ENCODE results near the gene PI4KA.
"Not testable (repeated sequence)": the region's sequence is repeated elsewhere in the genome, so short reads cannot be mapped to it uniquely, and the experiment has no call there.

PI4KA gene

DNA sequence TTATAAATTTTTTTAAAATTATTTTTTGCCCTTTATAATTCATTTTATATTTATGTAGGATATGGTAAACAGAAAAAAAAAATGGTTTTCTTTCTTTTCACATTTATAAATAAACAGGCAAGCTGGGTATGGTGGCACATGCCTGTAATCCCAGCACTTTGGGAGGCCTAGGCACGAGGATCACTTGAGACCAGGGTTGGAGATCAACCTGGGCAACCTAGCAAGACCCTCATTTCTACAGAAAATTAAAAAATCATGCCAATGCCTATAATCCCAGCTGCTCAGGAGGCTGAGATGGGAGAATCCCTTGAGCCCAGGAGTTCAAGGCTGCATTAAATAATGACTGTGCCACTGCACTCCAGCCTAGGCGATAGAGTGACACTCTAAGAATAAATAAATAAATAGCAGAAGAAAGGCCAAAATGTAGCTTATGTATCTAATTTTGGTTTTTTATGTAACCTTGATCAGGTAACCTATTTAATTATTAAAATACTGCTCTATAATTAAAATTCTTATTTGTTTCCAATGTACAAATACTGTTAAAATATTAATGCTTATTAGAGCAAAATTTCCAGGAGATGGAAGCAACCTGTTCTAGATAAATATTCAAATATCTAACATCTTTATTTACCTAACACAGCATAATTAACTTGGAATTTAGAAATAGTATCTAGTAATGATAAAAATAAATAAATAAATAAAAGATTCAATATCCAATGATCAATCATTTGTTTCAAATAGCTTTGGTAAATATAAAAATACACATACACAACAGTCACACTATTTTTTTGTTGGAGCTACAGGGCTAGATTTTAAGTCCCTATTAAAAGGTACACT lies 21.4 kb downstream of the PI4KA start:
- no peak overlapping the region for H3K4me3 ChIP-seq (ENCODE audit: low read depth, low read length)
- TF ChIP-seq CTCF (IDR thresholded peaks at IDR 0.05; ENCODE audit: insufficient read depth, low read depth, low read length, missing control alignments), result no peak
- DNase-seq (ENCODE audit: low read depth), result no peak

DNA sequence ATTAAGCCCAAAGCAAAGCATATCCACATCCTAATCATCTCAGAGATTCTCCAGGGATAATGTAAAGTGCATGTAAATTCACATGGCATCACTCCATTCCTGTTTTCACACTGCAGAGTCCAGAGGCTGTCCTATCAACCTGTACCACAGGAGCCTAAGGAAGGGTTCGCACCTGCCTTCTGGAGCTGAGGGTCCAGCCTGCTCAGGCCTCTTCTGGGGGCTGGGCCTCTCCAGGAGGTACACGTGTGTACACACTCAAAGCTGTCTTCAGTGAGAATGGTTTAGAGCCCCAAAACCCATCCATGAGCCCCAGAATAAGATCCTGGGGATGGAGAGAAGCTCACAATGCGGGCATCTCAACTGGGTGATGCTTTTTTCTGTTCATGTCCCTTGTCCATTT lies 23.9 kb downstream of the PI4KA start:
- no peak overlapping the region for H3K4me3 ChIP-seq (ENCODE audit: low read depth, low read length)
- TF ChIP-seq CTCF (IDR thresholded peaks at IDR 0.05; ENCODE audit: insufficient read depth, low read depth, low read length, missing control alignments), result no peak
- DNase-seq (ENCODE audit: low read depth), result no peak

GRCh38 chr22:20834206-20834605 lies 24.4 kb downstream of the PI4KA start:
- TF ChIP-seq CTCF (IDR thresholded peaks at IDR 0.05; ENCODE audit: insufficient read depth, low read depth, low read length, missing control alignments), result no peak
- no peak overlapping the region for H3K4me3 ChIP-seq (ENCODE audit: low read depth, low read length)
- no peak for DNase-seq (ENCODE audit: low read depth)

DNA sequence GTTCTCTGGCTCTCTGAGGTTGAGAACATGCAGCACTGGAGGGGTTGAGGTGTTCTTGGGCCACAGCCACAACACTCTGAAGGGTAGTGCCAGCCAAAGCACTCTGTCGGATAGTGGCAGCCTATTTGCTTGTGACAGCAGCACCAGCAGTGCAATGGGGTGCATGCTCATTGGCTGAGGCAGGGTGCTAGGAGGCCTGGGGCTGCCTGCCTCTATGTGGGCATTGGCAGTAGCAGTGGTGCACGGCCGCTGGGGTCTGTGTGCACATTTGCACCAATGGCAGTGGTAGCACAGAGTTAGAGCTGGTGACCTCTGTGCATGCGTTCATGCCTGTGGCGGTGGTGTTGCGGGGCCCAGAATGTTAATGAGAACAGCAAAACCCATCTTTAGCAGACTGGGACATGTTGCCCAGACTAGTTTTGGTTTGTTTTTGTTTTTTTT lies 25.4 kb downstream of the PI4KA start:
- no peak overlapping the region for H3K4me3 ChIP-seq (ENCODE audit: low read depth, low read length)
- no peak for DNase-seq (ENCODE audit: low read depth)
- TF ChIP-seq CTCF (IDR thresholded peaks at IDR 0.05; ENCODE audit: insufficient read depth, low read depth, low read length, missing control alignments), result no peak

GRCh38 chr22:20829491-20830134 lies 29.0 kb downstream of the PI4KA start:
- DNase-seq (ENCODE audit: low read depth), result no peak
- no peak for TF ChIP-seq CTCF (IDR thresholded peaks at IDR 0.05; ENCODE audit: insufficient read depth, low read depth, low read length, missing control alignments)
- H3K4me3 ChIP-seq (ENCODE audit: low read depth, low read length), result no peak overlapping the region

DNA sequence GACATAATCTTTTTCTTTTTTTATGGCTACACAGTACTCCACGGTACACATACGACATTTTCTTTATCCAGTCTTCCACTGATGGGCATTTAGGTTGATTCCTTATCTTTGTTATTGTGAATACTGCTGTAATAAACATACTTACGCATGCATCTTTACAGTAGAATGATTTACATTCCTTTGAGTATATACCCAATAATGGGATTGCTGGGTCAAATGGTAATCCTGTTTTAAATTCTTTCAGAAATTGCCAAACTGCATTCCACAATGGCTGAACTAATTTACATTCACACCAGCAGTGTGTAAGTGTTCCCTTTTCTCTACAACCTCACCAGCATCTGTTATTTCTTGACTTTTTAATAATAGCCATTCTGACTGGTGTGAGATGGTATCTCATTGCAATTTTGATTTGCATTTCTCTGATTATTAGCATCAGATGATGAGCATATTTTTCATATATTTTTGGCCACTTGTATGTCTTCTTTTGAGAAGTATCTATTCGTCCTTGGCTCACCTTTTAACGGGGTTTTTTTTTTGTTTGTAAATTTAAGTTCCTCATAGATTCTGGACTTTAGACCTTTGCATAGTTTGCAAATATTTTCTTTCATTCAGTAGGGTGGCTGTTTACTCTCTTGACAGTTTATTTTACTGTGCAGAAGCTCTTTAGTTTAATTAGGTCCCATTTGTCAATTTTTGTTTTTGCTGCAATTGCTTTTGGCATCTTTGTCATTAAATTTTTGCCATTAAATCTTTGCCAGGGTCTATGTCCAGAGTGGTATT lies 32.0 kb downstream of the PI4KA start:
- not testable (repeated sequence) for DNase-seq (ENCODE audit: low read depth); H3K4me3 ChIP-seq (ENCODE audit: low read depth, low read length)

DNA sequence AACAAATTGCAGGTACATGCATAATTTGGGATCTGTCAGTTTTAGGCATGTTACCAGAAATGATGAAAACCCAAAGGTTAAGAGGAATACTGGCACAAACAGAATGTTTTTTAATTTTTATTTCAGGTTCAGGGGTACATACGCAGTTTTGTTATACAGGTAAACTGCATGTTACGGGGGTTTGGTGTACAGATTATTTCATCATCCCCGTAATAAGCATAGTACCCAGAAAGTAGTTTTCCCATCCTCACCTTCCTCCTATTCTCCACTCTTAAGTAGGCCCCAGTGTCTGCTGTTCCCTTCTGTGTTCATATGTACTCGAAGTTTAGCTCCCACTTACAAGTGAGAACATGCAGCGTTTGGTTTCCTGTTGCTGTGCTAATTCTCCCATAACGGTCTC lies 33.0 kb downstream of the PI4KA start:
- TF ChIP-seq CTCF (IDR thresholded peaks at IDR 0.05; ENCODE audit: insufficient read depth, low read depth, low read length, missing control alignments), result no peak
- H3K4me3 ChIP-seq (ENCODE audit: low read depth, low read length), result no peak overlapping the region
- DNase-seq (ENCODE audit: low read depth), result no peak

GRCh38 chr22:20825216-20825615 lies 33.4 kb downstream of the PI4KA start:
- DNase-seq (ENCODE audit: low read depth); H3K4me3 ChIP-seq (ENCODE audit: low read depth, low read length): not testable (repeated sequence)

All from GM12865 (cell line).